Stimulated activated effector memory CD8-positive, alpha-beta T cell treated with anti-CD3 and anti-CD28 coated beads, Interleukin-12 subunit alpha, Interleukin-12 subunit beta, amount 100 ng/mL, for 72 hours (primary cell): ENCODE measurements around the gene TRIM73.
A peak's percentile ranks its signal among the peaks of the same experiment; 100 is the strongest.
"Not testable (repeated sequence)": the region's sequence is repeated elsewhere in the genome, so short reads cannot be mapped to it uniquely, and the experiment has no call there.

Source experiments
- ATAC-seq: fragments of 150-1000 bp; cut with Tn5 transposase; 2 replicates; pipeline ENCODE4 v1.10.0; 2021
- DNase-seq, 2 donors: peaks; one replicate each; pipeline ENCODE4 v3.0.0; 2021 to 2022; ENCODE audit warnings: low spot score in 2 of 2
- H3K27ac Mint-ChIP-seq: one replicate; pipeline ENCODE4 v1.8.0; 2022; ENCODE audit warnings: mild to moderate bottlenecking, mixed read lengths
- H3K36me3 Mint-ChIP-seq: one replicate; pipeline ENCODE4 v1.8.0; 2022; ENCODE audit warnings: mild to moderate bottlenecking, mixed read lengths
- H3K4me1 Mint-ChIP-seq: one replicate; pipeline ENCODE4 v1.8.0; 2022; ENCODE audit warnings: mixed read lengths
- H3K4me3 Mint-ChIP-seq: one replicate; pipeline ENCODE4 v1.8.0; 2022; ENCODE audit warnings: mild to moderate bottlenecking, mixed read lengths
- H3K9me3 Mint-ChIP-seq: one replicate; pipeline ENCODE4 v1.8.0; 2022; ENCODE audit warnings: mixed read lengths

The TRIM73 gene

DNA sequence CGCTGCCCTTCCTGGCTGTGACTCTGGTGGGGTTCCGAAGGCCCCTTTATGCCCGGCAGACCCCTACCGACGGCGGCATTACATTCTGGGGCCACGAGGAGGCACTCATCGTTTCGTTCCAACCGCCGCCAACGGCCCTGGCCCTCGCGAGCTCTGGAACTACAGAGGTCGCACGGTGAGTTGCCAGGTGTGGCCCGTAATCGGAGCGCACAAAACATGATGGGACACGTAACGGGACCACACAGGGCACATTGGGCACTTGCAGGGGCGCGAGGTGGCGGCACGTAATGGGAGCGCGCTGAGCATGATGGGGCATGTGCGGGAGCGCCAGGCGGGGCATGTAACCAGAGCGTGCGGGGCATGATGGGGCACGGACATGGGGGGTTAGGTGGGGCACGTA is at the start of gene TRIM73:
Gene TRIM73, plus strand, starts transcription at position 301 of the 400 bp plus-strand sequence. CDS start 3,305 bp downstream, outside the sequence.
- H3K36me3 Mint-ChIP-seq, H3K4me1 Mint-ChIP-seq, H3K27ac Mint-ChIP-seq, DNase-seq, ATAC-seq, H3K4me3 Mint-ChIP-seq, H3K9me3 Mint-ChIP-seq: not testable (repeated sequence)

DNA sequence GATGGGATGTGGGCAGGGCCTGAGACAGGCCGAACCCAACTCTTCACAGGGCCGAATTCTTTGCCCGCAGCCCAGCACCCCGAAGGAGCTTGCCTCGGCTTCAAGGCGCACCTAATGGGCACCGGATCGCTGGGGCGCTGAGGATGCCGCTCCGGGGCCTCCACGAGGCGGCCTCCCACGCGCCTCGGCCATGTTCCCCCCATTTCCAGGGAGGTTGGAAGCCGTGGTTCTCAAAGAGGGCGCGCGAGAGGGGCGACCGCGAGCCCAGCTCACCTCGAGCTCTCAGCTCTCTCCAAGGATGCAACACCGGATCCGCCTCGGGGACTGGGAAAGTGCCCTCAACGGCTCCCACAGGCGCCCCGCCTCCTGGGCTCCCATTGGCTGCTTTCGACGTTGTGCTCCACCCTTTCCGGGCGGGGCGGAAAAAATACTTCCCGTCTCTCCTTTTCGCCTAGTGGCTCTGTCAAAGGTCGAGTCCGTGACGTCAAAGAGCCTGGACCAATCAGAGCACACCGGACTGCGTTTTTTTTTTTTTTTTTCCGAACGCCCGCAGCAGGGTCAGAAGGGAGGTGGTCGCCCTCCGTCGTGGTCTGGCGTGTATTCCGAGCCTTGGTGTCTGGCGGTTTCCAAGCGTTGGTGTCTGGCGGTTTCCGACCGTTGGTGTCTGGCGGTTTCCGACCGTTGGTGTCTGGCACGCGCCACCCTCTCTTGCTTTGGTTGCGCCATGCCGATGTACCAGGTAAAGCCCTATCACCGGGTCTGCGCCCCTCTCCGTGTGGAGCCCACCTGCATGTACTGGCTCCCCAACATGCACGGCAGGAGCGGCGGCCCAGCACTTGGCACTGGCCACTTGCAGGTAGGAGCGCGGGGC is 36.5 kb upstream of the TRIM73 start:
- H3K4me1 Mint-ChIP-seq, H3K9me3 Mint-ChIP-seq: not testable (repeated sequence)
- Mint-ChIP-seq H3K4me3 (peak overlapping the region; percentile 63), H3K27ac (peak overlapping the region; percentile 74), H3K36me3 (peaks cover 14% of the 10 kb centered on the region)
- DNase-seq (peak; percentile 47 to 69), ATAC-seq (peak; percentile 90)

DNA sequence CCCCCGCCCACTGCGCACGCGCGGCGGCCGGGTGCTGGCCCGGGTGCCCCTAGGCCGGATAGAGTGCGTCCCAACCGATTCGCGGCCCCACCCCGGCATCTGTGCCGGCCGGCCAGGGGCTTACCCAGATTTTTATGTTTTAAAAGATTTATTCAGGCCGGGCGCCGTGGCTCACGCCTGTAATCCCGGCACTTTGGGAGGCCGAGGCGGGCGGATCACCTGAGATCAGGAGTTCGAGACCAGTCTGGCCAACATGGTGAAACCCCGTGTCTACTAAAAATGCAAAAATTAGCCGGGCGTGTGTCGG is 35.9 kb upstream of the TRIM73 start:
- Mint-ChIP-seq H3K4me3 (peak overlapping the region; percentile 63), H3K36me3 (peaks cover 14% of the 10 kb centered on the region)
- DNase-seq, H3K27ac Mint-ChIP-seq, H3K4me1 Mint-ChIP-seq, H3K9me3 Mint-ChIP-seq: not testable (repeated sequence)
- ATAC-seq = peak; percentile 85

DNA sequence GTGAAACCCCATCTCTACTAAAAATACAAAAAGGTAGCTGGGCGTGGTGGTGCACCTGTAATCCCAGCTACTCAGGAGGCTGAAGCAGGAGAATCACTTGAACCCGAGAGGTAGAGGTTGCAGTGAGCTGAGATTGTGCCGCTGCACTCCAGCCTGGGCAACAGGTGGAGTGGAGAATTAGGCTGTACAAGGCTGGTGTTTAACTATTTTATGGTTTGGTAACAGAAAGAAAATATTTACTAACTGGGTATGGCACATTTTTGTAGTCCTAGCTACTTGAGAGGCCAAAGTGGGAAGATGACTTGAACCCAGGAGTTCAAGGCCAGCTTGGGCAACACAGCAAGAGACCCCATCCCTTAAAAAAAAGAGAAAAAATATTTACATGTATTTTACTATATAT is 31.4 kb upstream of the TRIM73 start:
- H3K4me1 Mint-ChIP-seq, H3K9me3 Mint-ChIP-seq, ATAC-seq, H3K36me3 Mint-ChIP-seq, DNase-seq, H3K4me3 Mint-ChIP-seq, H3K27ac Mint-ChIP-seq: not testable (repeated sequence)

DNA sequence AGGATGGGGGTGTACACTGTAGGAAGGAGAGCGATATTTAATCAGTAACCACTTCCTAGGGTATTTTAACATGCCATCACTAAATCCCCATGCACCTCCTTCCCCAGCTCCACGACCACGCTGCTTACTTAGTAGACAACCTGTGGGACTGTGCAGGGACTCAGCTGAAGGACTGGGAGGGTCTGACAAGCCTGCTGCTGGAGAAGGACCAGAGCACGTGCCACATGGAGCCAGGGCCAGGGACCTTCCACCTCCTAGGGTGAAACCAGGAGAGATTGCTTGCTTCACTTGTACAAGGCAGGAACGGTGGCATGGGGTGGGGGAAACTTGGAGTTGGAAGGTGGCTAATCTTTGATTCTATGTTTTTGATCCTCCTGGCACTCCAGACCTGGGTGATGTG is 28.8 kb upstream of the TRIM73 start:
- H3K9me3 Mint-ChIP-seq, H3K36me3 Mint-ChIP-seq, H3K4me3 Mint-ChIP-seq, DNase-seq, ATAC-seq, H3K4me1 Mint-ChIP-seq, H3K27ac Mint-ChIP-seq: not testable (repeated sequence)

DNA sequence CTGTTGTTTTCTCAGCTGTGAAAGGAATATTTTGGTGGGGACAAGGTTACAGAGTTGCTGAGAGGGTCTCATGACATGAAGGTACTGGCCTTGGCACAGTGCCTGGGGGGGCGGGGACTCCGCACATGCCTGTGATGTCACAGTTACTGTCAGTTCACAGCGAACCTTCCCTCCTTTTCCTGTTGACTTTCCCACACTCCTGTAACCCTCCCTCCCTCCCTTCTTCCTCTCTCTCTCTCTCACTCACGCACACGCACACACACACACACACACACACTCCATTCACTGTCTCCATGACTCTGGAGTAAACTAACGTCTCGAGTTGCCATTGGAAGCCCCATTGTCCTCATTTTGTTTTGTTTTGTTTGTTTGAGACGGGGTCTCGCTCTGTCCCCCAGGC is 28.1 kb upstream of the TRIM73 start:
- not testable (repeated sequence) for DNase-seq, ATAC-seq, H3K36me3 Mint-ChIP-seq, H3K4me1 Mint-ChIP-seq, H3K9me3 Mint-ChIP-seq, H3K4me3 Mint-ChIP-seq, H3K27ac Mint-ChIP-seq

DNA sequence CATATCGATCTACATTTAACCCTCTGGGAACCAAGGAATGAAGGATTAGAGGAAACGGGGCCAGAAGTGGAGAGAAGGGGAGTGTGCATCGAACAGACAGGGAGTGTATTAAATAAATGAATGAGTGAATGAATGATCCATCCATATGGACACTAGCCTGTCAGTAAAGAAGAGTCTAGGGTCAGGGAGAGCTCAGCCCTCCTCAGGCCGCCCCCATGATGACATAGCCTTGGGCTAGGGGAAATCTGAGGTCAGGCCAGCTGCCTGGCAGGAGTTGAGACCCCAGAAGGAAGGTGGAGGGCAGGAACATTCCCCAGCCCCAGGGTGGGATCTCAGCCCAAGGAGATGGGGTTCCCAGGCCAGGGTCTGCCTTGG is 21.3 kb upstream of the TRIM73 start:
- DNase-seq, H3K9me3 Mint-ChIP-seq, H3K4me1 Mint-ChIP-seq, H3K27ac Mint-ChIP-seq, H3K36me3 Mint-ChIP-seq, H3K4me3 Mint-ChIP-seq, ATAC-seq: not testable (repeated sequence)

DNA sequence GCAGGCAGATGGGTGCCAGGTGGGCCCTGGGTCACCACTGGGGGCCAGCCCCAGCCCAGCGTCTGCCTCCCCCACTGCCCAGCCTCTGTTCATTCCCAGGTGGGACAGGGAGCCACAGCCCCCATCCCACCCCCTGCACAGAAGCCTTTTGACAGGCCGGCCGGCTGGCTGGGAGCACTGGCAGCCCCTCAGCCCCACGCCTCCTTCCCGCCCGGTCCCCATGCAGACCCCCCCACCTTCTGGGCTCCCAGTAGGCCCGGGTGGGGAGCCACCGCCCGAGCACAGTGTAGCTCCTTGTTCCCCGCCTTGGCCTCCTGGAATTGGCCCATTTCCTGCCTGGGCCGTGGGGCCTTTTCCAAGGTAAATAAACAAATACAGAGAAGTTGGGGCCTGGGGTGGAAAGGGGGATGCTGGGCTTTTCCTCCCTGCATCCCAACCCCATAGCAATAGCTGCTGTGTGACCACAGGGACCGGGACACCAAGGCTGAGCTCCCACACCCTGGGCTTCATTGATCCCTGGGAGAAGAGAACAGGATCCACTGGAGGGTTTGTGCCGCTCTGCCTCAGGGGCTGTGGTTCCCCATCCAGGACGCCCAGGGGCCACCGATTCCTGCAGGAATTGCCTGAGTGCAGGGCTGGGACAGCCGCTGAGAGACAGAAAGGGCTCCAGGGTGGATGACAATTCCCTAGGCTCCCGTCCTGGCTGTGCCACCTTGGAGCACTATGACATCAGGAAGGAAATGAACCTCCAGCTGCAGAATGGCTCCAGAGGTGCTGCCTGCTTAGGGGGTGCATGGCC is 20.7 kb upstream of the TRIM73 start:
- H3K4me3 Mint-ChIP-seq, DNase-seq, H3K4me1 Mint-ChIP-seq, H3K9me3 Mint-ChIP-seq, H3K27ac Mint-ChIP-seq, H3K36me3 Mint-ChIP-seq, ATAC-seq: not testable (repeated sequence)

DNA sequence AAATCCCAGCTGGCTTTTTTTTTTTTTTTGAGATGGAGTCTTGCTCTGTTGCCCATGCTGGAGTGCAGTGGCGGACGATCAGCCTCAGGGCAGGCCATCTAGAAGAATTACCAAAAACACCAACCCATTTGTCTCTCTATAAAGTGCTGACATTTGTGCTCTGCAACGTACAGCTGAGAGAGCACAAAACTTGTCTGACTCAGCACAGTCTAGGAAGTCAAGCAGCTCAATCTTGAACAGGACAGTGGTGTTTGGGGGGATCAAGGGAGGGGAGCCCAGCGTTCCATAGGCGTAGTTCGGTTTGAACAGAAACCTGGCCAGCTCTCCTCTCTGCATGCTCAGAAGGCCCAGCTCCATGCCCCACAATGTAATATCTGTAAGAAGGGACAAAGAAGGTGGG is 2.2 kb upstream of the TRIM73 start:
- not testable (repeated sequence) for DNase-seq, H3K36me3 Mint-ChIP-seq, H3K27ac Mint-ChIP-seq, H3K4me3 Mint-ChIP-seq, H3K4me1 Mint-ChIP-seq, ATAC-seq, H3K9me3 Mint-ChIP-seq

DNA sequence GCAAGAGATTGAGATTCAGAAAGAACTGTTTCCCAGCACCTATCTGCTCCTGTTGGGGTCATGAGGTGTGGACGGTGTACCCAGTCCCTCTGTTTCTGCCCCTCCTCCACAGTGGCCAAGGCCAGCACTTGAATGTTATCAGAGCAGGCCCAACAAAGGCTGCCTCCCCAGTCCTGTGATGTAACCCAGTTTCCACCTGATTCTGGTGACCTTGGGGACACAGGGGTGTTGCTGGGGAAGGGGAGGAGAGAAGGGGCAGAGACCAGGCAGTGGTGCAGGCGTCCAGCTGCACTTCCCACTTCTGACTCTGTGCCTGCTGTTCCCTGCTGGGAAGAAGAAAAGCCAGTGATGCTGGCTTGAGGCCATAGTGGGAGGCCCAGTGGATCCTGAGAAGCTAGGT is 2.4 kb downstream of the TRIM73 start:
- H3K27ac Mint-ChIP-seq, H3K9me3 Mint-ChIP-seq, ATAC-seq, H3K36me3 Mint-ChIP-seq, H3K4me1 Mint-ChIP-seq, DNase-seq, H3K4me3 Mint-ChIP-seq: not testable (repeated sequence)

DNA sequence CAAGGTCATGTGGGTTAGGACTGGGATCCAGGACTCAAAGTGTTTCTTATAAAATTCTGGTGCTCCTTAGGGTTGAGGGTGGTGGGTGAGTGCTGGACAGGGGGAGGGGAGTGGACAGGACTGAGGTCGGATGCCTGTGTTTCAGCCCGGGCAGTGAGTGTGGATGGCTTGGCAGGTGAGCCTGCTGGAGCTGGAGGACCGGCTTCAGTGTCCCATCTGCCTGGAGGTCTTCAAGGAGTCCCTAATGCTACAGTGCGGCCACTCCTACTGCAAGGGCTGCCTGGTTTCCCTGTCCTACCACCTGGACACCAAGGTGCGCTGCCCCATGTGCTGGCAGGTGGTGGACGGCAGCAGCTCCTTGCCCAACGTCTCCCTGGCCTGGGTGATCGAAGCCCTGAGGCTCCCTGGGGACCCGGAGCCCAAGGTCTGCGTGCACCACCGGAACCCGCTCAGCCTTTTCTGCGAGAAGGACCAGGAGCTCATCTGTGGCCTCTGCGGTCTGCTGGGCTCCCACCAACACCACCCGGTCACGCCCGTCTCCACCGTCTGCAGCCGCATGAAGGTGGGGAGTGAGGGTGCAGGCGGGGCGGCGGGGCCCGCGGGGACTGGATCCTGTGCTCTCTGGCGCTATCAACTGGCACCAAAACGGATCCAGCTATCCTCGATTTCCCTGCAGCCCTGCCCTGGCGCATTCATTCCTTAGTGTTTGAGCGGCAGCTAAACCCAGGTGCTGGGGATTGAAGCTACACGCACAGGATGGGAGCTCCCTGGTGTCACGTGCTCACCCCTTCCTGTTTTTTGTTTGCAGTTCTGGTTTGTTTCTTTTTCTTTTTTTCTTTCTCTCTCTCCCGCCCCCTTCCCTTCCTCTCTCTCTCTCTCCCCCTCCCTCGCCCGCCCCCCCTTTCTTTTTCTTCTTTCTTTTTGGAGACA is 3.6 kb downstream of the TRIM73 start:
- H3K36me3 Mint-ChIP-seq, H3K27ac Mint-ChIP-seq, H3K4me3 Mint-ChIP-seq, H3K4me1 Mint-ChIP-seq, H3K9me3 Mint-ChIP-seq: not testable (repeated sequence)
- ATAC-seq (peak; percentile 73), DNase-seq (peak in 1 of 2 donors; percentile 48)

DNA sequence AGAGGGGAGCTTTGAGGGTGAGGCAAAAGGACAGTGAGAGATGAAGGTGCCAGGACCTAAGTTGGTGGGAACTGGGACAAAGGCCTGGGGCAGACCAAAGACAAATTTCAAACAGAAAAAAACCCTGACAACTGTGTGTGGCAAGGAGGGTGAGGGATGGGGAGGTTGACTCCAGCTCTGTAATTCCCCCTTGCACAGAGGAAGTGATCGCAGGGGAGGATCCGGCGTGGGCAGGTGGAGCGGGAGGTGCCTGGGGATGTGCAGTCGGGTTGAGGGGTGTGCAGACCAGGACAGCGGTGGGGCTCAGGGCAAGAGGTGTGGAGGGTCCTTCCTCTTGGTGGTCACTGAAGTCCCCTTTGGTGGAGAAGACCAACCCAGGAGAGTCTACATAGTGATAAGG is 5.1 kb downstream of the TRIM73 start:
- H3K4me3 Mint-ChIP-seq, H3K27ac Mint-ChIP-seq, H3K36me3 Mint-ChIP-seq, H3K4me1 Mint-ChIP-seq, DNase-seq, H3K9me3 Mint-ChIP-seq, ATAC-seq: not testable (repeated sequence)

DNA sequence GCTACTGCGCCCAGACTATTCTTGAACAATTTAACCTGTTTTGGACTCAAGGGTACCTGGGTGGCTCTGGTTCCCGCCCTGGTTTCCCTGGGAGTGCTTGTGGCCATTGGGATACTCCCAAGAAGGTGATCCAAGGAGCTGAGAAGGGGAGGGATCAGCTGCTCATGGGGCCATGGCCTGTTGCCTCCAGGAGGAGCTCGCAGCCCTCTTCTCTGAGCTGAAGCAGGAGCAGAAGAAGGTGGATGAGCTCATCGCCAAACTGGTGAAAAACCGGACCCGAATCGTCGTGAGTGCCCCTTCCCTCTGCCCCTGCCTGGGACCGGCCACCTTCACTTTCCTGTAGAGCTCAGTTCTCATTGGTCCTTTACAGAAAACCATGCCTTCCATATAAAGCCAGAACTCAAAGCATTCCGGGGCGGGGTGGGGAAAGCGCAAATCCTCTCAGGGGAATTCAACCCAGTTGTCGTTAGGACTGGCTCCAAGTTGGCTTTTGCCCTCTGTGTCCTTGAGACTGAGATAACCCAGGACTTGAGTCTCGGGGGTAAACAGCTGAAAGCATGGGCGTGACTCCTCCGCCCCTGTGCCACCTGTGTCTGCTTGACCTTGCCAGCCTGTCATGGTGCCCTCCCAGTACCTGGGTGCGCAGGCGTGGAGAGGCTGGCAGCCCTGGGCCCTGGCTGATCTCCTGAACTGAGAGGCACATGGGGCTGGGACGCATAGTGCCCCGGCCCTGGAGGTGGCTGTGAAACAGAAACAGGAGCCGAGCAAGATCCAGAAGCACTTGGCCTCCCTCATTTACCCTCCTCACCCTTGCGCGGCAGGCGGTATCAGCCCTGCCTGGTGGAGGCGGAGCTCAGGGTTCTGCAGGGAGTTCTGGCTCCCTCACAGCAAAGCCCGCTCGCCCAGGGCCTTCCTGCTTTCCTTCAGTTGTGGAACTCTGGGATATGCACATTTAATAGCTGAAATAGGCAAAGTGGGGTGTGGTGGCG is 8.3 kb downstream of the TRIM73 start:
- not testable (repeated sequence) for H3K27ac Mint-ChIP-seq, H3K36me3 Mint-ChIP-seq, ATAC-seq

DNA sequence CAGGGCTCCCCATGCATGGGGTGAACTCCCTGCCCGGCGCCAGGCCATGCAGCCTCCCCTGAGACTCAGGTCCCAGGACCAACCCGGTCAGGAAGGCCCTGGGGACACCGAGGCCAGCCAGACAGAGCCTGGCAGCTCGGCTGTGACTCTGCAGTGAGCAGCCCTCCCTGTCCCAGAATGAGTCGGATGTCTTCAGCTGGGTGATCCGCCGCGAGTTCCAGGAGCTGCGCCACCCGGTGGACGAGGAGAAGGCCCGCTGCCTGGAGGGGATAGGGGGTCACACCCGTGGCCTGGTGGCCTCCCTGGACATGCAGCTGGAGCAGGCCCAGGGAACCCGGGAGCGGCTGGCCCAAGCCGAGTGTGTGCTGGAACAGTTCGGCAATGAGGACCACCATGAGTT is 9.2 kb downstream of the TRIM73 start:
- H3K9me3 Mint-ChIP-seq, H3K4me3 Mint-ChIP-seq: not testable (repeated sequence)
- peak; percentile 48 for ATAC-seq

More for the DNA sequence above, 8.3 kb downstream of the TRIM73 start:
- H3K4me1 Mint-ChIP-seq, DNase-seq, H3K4me3 Mint-ChIP-seq, H3K9me3 Mint-ChIP-seq: not testable (repeated sequence)

More for the DNA sequence above, 9.2 kb downstream of the TRIM73 start:
- not testable (repeated sequence) for H3K36me3 Mint-ChIP-seq, DNase-seq, H3K27ac Mint-ChIP-seq, H3K4me1 Mint-ChIP-seq
